Kidney capillary endothelial cell (primary cell): Measurements from ENCODE around the gene WDR90.
"Not testable (repeated sequence)": the region's sequence is repeated elsewhere in the genome, so short reads cannot be mapped to it uniquely, and the experiment has no call there.

Source experiments
- DNase-seq: peaks from one replicate; pipeline ENCODE4 v3.0.0-alpha.2; 2018; ENCODE audit warnings: low spot score

The WDR90 gene

DNA sequence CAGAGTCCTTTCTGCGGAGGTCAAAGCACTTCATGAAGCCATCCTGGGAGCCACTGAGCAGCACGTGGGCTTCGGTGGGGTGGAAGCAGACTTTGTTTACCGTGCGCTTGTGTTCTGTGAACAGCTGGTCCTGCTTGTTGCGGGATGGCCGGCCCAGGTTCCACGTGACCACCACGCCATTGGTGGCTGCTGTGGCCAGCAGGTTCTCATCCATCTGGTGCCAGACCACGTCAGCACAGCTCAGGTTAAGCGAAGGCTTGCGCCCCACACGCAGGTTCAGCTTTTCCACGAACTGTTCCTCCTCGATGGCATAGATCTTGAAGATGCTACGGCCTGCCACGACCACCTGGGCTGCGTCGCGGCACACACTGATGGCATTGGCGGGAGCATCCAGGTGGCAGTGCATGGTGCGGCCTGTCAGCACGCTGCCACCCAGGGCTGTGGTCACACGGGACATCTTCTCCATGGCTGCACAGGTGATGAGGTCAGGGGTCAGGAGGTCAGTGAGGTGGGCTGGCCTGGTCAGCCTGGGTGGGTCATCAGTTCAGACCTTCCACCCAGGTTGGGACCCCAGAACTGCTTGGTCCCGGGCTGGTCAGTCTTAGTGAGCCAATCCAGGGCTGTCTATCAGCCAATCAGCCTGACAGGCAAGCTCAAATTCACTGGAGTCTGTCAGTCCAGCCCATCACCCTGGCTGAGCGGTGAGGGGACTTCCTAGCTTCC lies 40.2 kb downstream of the WDR90 start:
- DNase-seq = no peak

DNA sequence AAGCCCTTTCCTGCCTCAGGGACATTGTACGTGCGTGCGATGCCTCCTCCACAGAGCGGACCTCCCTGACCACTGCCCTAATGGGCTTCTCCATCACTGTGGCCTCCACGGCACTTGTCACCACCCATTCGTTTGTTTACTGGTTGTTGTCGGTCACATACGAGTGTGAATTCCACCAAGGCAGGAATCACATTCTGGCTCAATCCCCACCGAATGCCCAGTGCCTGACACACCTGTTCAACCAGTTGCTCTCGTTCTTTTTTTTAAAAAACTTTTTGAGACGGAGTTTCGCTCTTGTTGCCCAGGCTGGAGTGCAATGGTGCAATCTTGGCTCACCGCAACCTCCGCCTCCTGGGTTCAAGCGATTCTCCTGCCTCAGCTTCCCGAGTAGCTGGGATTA lies 42.1 kb downstream of the WDR90 start:
- DNase-seq = not testable (repeated sequence)

DNA sequence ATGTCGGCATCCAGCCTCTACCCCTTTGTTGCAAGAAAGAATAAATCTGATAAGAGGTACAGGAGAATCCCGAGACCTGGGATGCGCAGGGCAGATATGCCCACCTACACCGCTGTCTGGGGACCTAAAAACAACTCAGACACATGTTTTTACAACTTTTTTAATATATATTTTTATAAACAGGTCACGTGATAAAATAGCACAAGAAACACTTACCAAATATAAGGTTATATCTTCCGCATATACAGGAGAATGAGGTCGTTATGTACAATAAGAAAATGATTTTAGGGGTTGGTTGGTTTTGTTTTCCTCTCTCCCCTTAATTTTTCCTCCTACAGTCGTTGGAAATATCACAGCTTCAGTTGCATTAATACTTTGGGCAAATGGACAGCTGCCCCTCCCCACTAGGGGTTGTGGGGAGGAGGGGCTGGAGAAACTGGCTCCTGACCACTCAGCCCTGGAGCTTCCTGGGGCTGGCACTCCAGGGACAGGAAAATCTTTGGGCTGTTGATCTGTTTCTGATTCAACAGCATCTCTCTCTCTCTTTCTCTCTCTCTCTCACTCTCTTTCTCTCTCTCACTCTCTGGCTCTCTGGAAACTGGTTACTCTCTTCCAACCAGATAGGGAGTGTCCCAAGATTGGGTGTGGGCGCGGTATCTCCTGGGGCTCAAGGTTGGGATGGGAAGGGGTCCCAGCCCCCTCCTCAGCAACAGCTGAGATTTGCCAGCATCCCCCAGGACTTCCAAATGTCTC lies 43.4 kb downstream of the WDR90 start:
- no peak for DNase-seq

DNA sequence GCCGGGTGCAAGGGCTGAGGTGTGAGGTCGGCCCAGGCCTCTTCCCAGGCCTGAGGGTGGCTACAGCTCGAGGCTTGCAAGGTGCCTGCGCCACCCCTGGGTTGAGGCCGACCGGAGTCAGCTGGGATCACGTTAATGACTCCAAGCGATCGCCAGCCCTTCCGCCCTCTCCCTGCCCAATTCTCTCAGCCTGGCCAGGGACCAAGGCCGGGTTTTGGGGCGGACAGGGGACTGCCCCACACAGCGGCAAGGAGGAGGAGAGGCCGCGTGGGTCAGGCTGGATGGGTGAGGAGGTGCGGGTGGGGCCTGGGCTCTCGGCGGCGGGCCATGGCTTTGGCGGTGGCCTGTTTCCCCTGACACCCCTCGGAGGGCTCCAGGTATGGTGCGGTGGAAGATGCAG lies 44.2 kb downstream of the WDR90 start:
- no peak for DNase-seq

DNA sequence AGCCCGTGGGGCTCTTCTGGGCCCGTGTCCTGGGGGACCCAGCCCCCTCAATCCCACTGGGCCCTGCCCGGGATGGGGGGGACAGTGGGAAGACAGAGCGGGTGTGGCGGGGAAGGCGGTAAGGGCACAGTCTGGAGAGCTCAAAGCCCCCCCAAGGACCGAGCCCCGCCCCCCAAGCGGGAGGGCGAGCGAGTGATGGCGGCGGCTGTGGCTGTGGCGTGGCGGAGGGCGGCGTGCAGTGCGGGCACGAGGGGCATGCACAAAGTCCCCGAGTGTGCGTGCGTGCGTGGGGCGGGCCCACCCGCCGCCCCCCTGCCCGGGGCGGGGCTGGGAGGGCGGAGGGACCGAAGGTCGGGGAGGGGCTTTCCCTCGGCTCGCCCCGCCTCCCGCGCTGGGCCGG lies 44.6 kb downstream of the WDR90 start:
- DNase-seq = no peak

DNA sequence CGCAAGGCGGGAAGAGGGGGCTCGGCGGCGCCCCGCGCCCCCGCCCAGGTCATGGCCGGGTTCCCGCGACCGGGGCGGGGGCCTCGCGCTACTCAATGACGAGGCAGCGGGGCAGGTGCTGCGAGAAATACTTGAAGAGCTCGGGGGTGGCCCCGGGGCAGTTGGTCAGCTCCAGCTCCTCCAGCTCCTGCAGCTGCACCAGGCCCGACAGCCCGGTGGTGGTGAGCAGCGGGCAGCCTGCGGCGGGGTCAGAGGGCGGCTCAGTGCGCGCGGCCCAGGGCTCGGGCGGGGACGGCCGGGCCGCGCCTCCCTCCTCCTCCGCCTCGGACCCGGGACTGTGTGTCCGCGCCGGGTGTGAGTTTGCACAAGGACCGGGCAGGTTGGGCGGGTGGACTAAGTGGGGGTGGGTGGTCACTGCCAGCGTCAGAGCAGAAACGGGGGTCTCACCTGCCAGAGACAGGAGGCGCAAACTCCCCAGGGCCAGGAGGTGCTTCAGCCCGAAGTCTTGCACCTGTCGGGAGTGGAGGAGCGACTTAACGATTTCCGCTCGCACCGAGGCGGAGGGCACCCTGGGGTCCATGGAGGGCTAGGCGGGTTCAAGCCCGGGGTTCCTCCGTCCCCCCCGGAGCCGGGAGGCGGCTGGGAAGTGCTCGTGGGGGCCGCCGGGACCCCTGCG lies 45.2 kb downstream of the WDR90 start:
- no peak for DNase-seq

DNA sequence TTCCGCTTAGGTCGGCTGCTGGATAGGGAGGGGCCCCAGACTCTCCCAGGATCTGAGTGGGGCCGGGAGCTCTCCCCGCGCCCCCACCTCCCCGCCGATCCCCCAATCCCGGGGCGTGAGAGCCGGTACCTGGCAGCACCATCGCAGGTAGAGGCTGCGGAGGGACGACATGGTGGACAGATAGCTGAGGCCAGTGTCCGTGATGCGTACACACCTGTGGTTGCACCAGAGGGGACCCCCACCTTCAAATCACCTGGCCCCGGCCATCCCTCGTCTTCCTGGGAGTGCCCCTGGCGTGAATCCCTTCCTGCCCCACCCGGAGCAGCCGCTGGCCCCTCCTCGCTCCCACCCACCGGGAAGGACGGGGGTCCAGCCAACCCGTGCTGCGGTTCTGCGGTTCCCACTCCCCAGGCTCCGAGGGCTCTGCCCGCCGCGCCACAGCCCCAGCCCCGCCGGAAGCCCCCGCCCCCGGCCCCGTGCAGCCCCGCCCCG lies 45.7 kb downstream of the WDR90 start:
- no peak for DNase-seq

DNA sequence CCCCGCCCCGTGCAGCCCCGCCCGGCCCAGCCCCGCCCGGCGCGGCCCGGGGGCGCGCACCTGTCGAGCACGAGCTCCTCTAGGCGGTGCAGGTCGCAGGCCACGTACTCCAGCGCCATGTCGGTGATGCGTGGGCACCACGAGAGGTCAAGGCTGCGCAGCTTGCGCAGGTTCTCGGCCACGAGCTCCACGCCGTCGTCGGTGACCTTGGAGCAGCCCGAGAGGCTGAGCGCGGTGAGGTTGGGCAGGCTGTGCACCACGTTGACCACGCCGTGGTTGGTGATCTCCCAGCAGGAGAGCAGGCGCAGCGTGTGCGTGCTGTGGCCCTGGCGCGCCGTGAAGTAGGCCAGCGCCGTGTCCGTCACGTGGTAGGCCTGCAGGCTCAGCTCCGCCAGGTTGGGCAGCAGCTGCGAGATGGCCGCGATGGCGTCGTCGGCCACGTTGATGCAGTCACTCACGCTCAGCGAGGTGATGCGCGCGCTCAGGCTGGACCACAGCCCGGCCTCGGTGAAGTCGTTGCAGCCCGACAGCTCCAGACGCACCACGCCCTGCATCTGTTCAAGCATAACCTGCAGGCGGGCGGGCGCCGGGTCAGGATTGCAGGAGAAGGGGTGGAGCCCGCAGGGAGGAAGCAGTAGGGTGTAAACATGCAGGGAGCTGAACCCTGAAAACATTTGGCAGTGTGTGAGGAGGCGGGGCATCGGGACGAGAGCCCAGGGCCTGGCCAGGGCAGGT lies 46.4 kb downstream of the WDR90 start:
- DNase-seq = no peak

DNA sequence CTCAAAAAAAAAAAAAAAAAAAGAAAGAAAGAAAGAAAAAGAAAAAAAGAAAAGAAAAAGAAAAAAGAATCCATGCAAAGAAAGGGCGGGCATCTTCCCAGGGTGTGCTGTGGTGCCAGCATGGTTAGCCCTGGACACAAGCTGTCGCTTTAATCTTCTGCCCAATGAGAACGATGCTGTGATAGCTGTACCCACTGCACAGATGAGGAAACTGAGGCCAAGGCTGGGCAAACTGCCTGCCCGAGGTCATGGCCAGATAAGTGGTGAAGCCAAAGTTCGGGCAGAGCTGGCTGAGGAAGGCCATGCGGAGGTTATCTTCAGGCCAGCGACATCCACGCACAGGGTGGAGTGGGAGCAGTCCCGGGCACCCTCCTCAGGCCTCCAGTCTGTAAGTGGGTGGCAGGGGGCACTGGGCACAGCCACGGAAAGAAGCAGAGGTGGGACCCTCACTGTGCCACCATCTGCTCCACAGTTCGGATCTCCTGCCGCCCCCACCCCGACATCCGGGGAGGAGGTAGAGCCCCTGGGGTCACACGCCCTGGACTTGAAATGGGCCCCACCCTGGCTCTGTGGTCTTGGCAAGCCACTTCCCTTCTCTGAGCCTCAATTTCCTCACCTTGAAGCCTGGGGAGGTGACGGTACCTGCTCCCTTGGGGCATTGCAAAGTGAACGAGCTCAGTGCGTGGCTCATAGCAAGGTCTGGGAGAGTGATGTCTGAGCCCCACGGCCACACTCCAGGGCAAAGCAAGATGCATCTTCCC lies 49.9 kb downstream of the WDR90 start:
- DNase-seq = no peak

DNA sequence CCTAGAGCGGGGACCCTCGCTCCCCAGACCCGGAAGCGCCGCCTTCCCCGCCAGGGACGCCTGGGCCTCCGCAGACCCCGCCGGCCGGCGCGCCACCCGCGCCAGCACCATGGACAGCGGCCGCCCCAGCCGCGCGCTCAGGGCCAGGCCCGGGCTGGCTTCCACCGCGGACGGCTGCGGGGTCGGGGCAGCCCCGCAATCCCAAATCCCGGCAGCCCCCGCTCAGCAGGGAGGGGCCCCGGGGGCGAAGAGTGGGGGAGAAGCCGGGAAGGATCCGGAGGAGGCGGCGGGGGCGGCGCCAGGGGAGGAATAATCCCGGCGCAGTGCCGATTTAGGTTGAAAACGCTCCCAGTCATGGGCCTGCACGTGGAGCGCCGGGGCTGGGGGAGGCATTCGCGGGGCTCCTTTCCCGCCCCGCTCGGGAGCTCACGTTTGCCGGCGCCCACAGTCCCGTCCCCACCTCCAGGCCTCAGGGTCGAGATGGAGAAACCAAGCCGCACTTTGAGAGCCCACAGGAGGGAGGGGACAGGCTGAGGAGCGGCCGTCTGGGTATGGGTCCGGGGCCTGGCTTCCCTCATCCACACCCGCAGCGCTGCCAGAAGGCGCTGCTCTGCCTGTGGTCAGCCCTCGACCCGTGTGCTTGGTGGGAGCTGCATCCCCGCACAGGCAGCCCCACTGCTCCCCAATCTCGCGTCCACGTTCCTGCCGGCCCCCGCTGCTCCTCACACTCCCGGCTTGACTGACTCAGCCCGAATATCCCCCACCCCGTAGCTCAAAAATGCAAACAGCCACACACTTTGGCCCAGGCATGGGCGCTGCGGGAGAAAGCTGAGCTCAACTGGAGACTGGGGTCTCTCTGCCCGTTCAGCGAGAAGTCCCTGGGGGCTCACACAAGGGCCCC lies 51.8 kb downstream of the WDR90 start:
- DNase-seq = no peak

DNA sequence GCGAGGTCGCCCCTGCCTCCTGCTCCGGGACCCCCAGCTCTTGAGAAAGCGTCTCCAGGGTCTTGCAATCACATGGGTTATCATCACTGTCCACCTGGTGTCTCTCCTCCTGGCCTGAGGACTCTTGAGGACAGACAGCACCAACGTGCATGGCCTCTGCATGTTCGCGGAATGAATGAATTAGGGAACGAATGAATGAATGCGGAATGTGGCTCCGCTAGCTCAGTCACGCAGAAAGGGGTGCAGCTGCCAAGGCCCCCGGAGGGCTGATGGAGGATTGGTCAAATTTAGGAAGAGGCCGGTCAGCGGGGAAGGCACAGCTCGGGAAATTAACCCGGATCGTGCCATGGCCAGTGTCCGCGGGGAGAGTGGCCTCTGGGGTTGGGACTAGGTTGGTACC lies 53.2 kb downstream of the WDR90 start:
- no peak for DNase-seq

DNA sequence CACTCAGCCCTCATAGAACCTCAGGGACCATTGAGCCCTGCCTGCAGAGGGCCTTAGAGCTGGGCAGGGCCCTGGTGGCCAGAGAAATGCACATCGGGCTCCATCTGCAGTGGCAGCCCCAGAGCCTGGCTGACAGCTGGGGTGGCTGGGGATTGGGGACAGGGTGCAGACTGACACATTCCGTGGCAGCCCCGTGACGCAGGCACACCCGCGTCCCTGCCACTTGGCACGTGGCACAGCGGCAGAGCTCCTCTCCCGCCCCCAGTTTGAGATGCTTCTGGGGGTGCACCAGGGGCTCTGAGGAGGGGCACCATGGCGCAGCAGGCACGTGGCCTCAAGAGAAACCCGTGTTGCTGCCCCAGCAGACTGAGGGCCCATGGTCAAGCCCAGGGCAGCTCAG lies 54.2 kb downstream of the WDR90 start:
- no peak for DNase-seq

DNA sequence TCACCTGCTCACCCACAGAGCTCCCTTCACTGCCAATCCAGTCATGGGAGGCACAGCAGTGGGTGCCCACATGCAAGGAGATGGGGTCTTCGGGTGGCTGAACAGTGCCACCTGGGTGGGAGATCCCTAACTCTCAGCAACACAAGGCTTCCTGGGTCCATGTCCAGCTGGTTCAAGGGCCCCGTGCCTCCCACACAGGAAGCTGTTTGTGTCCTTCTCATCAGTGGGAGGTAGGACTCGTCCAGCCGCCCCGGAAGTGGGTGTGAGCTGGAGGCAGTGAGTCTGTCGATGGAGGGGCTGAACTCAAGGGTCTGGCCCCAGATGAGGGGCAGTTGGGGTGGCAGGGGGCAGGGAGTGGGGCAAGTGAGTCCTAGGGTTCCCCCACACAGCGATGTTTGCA lies 54.9 kb downstream of the WDR90 start:
- no peak for DNase-seq

DNA sequence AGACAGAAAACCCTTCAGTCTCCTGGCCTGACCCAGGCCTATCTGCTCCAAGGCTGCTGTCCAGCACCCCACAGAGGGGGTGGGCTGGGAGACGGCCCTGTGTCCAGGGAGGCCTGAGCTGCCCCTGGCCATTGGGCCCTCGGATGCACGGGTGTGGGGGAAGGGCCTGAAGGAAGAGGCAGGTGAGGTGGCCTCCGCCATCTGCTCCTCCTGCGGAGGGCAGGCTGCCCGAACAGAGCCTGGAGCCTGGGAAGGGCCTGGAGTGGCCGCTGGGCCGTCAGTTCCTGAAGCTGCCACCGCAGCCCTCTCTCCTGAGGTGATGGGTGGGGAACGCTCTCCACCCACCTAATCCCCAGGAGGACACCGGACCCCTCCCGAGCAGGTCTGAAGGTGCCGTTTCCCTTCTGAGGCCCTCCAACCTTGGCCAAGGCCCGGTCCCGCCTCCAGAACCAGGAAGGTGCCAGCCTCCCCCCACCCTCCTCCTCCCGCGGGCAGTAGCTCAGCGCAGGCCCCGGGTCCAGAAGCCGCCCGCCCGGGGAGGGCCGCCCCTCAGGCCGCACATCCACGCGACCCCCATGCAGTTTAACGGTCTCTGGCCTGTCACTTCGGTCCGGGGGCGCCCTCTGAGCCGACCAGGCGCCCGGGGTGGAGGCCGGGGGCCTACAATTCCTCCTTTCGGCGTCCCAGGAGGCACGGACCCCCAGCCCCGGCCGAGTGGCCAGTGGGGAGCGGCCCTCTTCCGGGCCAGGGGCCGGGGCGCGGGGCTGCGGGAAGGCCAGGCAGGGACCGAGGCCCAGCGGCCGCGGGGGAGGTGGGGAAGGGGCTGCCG lies 55.6 kb downstream of the WDR90 start:
- DNase-seq = no peak

DNA sequence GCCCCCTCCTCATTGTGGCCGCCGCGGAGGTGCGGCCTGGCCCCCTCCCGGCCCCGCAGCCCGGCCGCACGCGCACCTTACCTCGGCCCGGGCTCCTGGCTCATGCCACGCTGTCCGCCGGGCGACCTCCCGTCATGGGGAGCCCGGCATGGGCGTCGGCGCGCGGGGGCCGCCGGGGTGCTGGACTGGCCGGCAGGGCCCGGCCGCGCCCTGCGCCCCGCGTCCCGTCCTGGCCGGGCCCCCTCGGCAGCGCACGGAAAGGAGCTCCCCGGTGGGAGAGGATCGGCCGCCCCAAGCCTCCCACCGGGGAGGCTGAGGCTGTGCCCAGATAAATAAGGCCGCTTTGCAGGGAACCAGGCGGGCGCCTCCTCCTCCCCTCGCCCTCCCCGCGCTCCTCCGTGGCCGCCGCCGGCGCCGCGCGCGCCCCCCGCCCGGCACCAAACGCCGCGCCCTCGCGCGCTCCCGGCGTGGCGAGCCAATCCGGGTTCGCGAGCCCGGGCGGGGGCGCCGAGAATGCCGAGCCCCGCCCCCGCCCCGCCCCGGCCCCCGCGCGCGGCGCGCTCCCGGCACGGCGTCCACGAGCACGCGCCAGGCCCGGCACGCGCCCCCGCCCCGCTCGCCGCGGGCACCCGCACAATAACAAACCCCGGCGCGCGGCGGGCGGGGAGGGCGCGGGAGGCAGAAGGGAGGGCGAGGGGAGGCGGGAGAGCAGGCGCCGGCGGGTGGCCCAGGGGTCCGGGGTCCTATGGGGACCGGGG lies 56.4 kb downstream of the WDR90 start, which contains the start of gene FBXL16:
FBXL16 (minus strand) TSS at position 371 of the 758 bp plus-strand sequence. CDS start 8,396 bp downstream, outside the sequence.
- no peak for DNase-seq

DNA sequence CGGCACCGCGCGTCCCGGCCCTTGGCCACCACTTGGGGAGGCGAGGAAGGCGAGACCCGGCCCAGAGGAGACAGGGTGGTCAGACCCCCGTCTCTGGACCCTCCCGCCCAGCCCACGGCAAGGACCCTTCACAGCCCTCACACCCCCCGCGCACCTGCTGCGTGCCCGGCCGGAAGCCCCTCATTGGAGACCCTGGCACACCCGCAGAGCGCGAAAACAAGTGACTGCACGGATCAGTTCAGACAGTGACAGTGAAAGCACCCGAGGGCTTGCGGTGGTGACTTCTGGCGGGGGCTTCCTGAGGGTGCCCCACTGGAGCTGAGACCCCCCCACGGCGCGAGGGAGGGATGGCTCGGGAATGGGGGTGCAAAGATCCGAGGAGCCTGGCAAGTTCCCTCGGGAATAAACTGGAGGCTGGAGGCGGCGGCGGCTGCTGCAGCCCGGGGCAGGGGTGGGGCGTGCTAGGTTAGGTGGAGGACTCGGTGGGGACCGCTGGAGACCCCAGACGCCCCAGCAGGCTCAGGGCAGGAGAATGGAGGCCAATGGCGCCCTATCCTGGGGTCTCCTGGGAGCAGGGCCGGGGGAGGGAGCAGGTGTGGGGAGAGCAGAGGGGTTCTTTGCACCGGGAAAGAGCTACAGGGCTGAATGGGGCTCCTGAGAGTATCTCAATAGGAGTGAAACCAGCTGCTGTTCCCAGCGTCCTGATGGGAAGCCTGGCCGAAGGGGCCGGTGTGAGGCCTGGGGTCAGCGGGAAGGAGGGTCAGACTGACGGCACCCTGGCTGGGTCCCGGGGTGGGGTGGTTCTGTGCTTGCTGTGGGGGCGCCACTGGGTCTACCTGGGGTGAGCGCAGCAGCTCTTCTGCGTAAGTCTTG lies 57.3 kb downstream of the WDR90 start:
- no peak for DNase-seq

DNA sequence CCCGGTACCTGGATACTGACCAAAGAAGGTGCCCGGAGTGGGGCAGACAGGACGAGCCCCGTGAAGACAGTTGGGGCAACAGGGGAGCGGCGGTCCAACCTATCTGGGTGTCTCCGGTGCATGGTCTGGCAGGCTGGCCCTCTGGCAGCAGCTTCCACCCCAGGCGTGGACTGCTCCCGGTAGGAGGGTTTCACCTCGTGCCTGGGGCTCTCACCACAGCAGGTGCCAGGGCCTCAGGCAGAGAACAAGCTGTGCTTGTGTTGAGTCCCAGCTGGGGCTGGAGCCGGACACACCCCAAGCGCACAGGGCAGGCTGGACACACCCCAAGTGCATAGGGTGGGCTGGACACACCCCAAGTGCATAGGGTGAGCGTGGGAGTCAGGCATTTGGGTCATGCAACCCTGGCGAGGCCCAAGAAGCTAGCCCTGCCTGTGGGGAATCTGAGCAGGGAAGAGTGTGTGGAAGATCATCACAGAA lies 57.9 kb downstream of the WDR90 start:
- DNase-seq = no peak

DNA sequence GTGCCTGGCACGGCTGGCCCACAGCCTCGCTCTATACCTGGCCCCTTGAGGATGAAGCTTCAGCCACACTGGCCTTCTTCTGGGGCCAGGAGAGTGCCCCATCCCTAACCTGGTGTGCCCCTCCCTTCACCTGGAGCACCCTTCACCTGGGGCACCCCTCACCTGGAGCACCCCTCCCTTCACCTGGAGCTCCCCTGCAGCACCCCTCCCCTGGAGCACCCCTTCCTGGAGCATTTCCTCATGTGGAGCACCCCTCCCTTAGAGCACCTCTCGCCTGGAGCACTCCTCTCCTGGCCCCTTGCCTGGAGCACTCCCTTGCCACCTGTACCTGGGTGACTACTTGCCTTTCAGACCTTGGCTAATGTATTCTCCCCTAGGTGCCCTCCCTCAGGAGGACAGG lies 58.9 kb downstream of the WDR90 start:
- DNase-seq = no peak
